SK-N-SH (cell line): ENCODE data around the gene PSMD14.

Experiments used
- CTCF ChIP-seq: fragments of 200-600 bp; sonication (generic); IDR thresholded peaks from 2 replicates; pipeline ENCODE4 v1.6.1; 2017; ENCODE audit warnings: antibody characterized with exemption, mild to moderate bottlenecking, moderate library complexity
- EP300 ChIP-seq, 2 experiments: IDR thresholded peaks; 2 replicates each; pipeline versions ENCODE4 v1.4.0 to v1.6.1; 2012; ENCODE audit warnings: borderline replicate concordance in 1 of 2, low read depth in 1 of 2, low read length in 1 of 2
- EZH2phosphoT487 ChIP-seq: fragments of 200-600 bp; sonication (generic); IDR thresholded peaks from 2 replicates; pipeline ENCODE4 v1.6.1; 2017; ENCODE audit warnings: low read depth, mixed run types, mild to moderate bottlenecking, antibody characterized with exemption, moderate library complexity, borderline replicate concordance
- FOSL2 ChIP-seq: IDR thresholded peaks from 2 replicates; pipeline ENCODE4 v1.4.0; 2012; ENCODE audit warnings: low read depth, mild to moderate bottlenecking, moderate library complexity, borderline replicate concordance
- FOXM1 ChIP-seq: IDR thresholded peaks from 2 replicates; pipeline ENCODE4 v1.4.0; 2012; ENCODE audit warnings: low read depth, mild to moderate bottlenecking
- IRF3 ChIP-seq: fragments of 150-350 bp; IDR thresholded peaks from 2 replicates; pipeline ENCODE4 v1.6.1; 2016; ENCODE audit warnings: mild to moderate bottlenecking, low read depth, low read length
- RAD21 ChIP-seq: IDR thresholded peaks from 2 replicates; pipeline ENCODE4 v1.6.1; 2012; ENCODE audit warnings: mild to moderate bottlenecking, low read length
- RCOR1 ChIP-seq: fragments of 150-350 bp; IDR thresholded peaks from 2 replicates; pipeline ENCODE4 v1.6.1; 2017; ENCODE audit warnings: antibody characterized with exemption, low read length
- RFX5 ChIP-seq: IDR thresholded peaks from 2 replicates; pipeline ENCODE4 v1.6.1; 2012; ENCODE audit warnings: mild to moderate bottlenecking, improper control_type of control experiment, low read length
- TAF1 ChIP-seq: IDR thresholded peaks from 2 replicates; pipeline ENCODE4 v1.6.1; 2012; ENCODE audit warnings: low read depth, mild to moderate bottlenecking, low read length, moderate library complexity, borderline replicate concordance
- TCF12 ChIP-seq: IDR thresholded peaks from 2 replicates; pipeline ENCODE4 v1.4.0; 2012
- TEAD4 ChIP-seq: IDR thresholded peaks from 2 replicates; pipeline ENCODE4 v1.4.0; 2012; ENCODE audit warnings: mild to moderate bottlenecking, borderline replicate concordance; ENCODE audit not compliant: insufficient read depth

DNA sequence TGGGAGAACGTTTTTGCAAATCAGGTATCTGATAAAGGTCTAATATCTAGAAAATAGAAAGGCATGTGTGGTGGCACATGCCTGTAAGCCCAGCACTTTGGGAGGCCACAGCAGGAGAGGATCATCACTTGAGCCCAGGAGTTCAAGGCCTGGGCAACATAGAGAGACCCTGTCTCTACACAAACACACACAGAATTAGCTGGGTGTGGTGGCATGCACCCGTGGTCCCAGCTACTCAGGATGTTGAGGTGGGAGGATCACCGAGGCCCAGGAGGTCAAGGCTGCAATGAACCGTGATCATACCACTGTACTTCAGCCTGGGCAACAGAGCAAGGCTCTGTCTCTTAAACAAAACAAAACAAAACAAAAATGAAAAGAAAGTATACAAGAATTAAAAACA, 94.1 kb downstream of the PSMD14 start:
- TF ChIP-seq TCF12 (no peak), CTCF (no peak), RCOR1 (no peak), EP300 (IDR thresholded peaks at IDR 0.05; ENCODE audit: borderline replicate concordance in 1 of 2, low read depth in 1 of 2, low read length in 1 of 2) (no peak), FOSL2 (no peak), TEAD4 (no peak), RFX5 (no peak), FOXM1 (no peak), TAF1 (no peak), EZH2phosphoT487 (no peak), RAD21 (no peak), IRF3 (no peak)
